ENCODE results near the gene MSRB2. TPM values are rescaled to one million over a fixed set of nuclear protein-coding genes. Genes with fewer than 3 reads are reported as not detected.

MSRB2 gene
- total RNA-seq, 3 donors from 2014 or later, result 35.1 to 49.8 (median 48.4) TPM

GRCh38 chr10:23120001-23120934, 24.9 kb downstream of the MSRB2 start:
- peaks cover 5% of the 10 kb centered on the region for H3K36me3 ChIP-seq (ENCODE audit: low read depth)
- H3K4me1 ChIP-seq (ENCODE audit: low read depth), result no peaks in the 10 kb centered on the region
- ATAC-seq (no peak), DNase-seq (no peak)
- no peak for TF ChIP-seq CTCF (IDR thresholded peaks at IDR 0.05)
- H3K4me3 ChIP-seq, result no peak overlapping the region
- no peaks in the 10 kb centered on the region for H3K9me3 ChIP-seq
- intact Hi-C loops (cut with DNase I, micrococcal nuclease), result no loop called here

GRCh38 chr10:23121135-23121534, 25.8 kb downstream of the MSRB2 start:
- H3K36me3 ChIP-seq (ENCODE audit: low read depth), result peaks cover 5% of the 10 kb centered on the region
- ATAC-seq, result no peak
- TF ChIP-seq CTCF (IDR thresholded peaks at IDR 0.05), result no peak

GRCh38 chr10:23136462-23136861, 41.1 kb downstream of the MSRB2 start:
- no peak for ATAC-seq
- no peak overlapping the region for H3K4me3 ChIP-seq
- peaks cover 4% of the 10 kb centered on the region for H3K9me3 ChIP-seq
- TF ChIP-seq CTCF (IDR thresholded peaks at IDR 0.05), result no peak
- H3K36me3 ChIP-seq (ENCODE audit: low read depth), result no peaks in the 10 kb centered on the region
- DNase-seq, result no peak
- intact Hi-C loops (cut with DNase I, micrococcal nuclease), result no loop called here
- H3K4me1 ChIP-seq (ENCODE audit: low read depth), result no peaks in the 10 kb centered on the region

More at GRCh38 chr10:23121135-23121534, 25.8 kb downstream of the MSRB2 start:
- no peaks in the 10 kb centered on the region for H3K9me3 ChIP-seq
- no peak overlapping the region for H3K4me3 ChIP-seq
- intact Hi-C loops (cut with DNase I, micrococcal nuclease), result no loop called here
- DNase-seq, result no peak
- no peaks in the 10 kb centered on the region for H3K4me1 ChIP-seq (ENCODE audit: low read depth)

- H3K36me3 ChIP-seq (ENCODE audit: low read depth), result no peaks in the 10 kb centered on the region
- intact Hi-C loops (cut with DNase I, micrococcal nuclease), result no loop called here
- H3K4me3 ChIP-seq, result no peak overlapping the region
- ATAC-seq (no peak), DNase-seq (no peak)
- TF ChIP-seq CTCF (IDR thresholded peaks at IDR 0.05), result no peak
- H3K4me1 ChIP-seq (ENCODE audit: low read depth), result no peaks in the 10 kb centered on the region
- peaks cover 1% of the 10 kb centered on the region for H3K9me3 ChIP-seq
These were observed 44.3 kb downstream of the MSRB2 start for GRCh38 chr10:23139677-23140076.

- DNase-seq (no peak), ATAC-seq (no peak)
- Histone ChIP-seq H3K9me3 (no peaks in the 10 kb centered on the region), H3K4me3 (no peak overlapping the region), H3K4me1 (ENCODE audit: low read depth) (no peaks in the 10 kb centered on the region), H3K36me3 (ENCODE audit: low read depth) (no peaks in the 10 kb centered on the region)
- intact Hi-C loops (cut with DNase I, micrococcal nuclease), result no loop called here
- no peak for TF ChIP-seq CTCF (IDR thresholded peaks at IDR 0.05)
These were observed 46.6 kb downstream of the MSRB2 start for GRCh38 chr10:23141995-23142394.
